Islet precursor cell (in vitro differentiated cells): Measurements from ENCODE around the gene RFX7.
A peak's percentile ranks its signal among the peaks of the same experiment; 100 is the strongest.

ENCODE experiments used
- DNase-seq: peaks from one replicate; pipeline ENCODE4 v3.0.0-alpha.2; 2018

The RFX7 gene

GRCh38 chr15:56244038-56244810 lies 545 bp upstream of the RFX7 start:
- DNase-seq: peak; percentile 92

GRCh38 chr15:56242576-56243162 lies 1.0 kb downstream of the RFX7 start:
- no peak for DNase-seq

- DNase-seq: no peak
Observed at GRCh38 chr15:56241374-56242105, 2.1 kb downstream of the RFX7 start.

GRCh38 chr15:56240390-56240789 lies 3.3 kb downstream of the RFX7 start:
- DNase-seq: no peak

- DNase-seq: no peak
Observed at GRCh38 chr15:56236197-56236596, 7.5 kb downstream of the RFX7 start.

GRCh38 chr15:56234804-56235203 lies 8.9 kb downstream of the RFX7 start:
- DNase-seq: no peak

GRCh38 chr15:56233549-56233948 lies 10.1 kb downstream of the RFX7 start:
- DNase-seq: no peak

GRCh38 chr15:56232058-56232457 lies 11.6 kb downstream of the RFX7 start:
- no peak for DNase-seq

- DNase-seq: no peak
Observed at GRCh38 chr15:56228854-56229253, 14.8 kb downstream of the RFX7 start.

- DNase-seq: no peak
Observed at GRCh38 chr15:56228352-56228751, 15.3 kb downstream of the RFX7 start.

- no peak for DNase-seq
Observed at GRCh38 chr15:56227780-56228179, 15.9 kb downstream of the RFX7 start.

GRCh38 chr15:56227306-56227705 lies 16.4 kb downstream of the RFX7 start:
- DNase-seq: no peak

- no peak for DNase-seq
Observed at GRCh38 chr15:56225520-56225919, 18.2 kb downstream of the RFX7 start.

GRCh38 chr15:56222302-56222701 lies 21.4 kb downstream of the RFX7 start:
- no peak for DNase-seq

- DNase-seq: no peak
Observed at GRCh38 chr15:56217341-56217740, 26.3 kb downstream of the RFX7 start.

GRCh38 chr15:56215769-56216168 lies 27.9 kb downstream of the RFX7 start:
- DNase-seq: no peak

GRCh38 chr15:56211960-56212550 lies 31.6 kb downstream of the RFX7 start:
- DNase-seq: no peak

GRCh38 chr15:56211064-56211463 lies 32.6 kb downstream of the RFX7 start:
- DNase-seq: no peak

GRCh38 chr15:56208641-56209155 lies 35.0 kb downstream of the RFX7 start:
- DNase-seq: no peak

- no peak for DNase-seq
Observed at GRCh38 chr15:56208185-56208584, 35.5 kb downstream of the RFX7 start.

GRCh38 chr15:56207711-56208110 lies 36.0 kb downstream of the RFX7 start:
- no peak for DNase-seq

- no peak for DNase-seq
Observed at GRCh38 chr15:56207092-56207491, 36.6 kb downstream of the RFX7 start.
